OCI-LY3 (cell line): ENCODE data around the gene CILP2.

Source experiments
- EZH2phosphoT487 ChIP-seq: fragments of 200-600 bp; shearing (Covaris generic); IDR thresholded peaks from 2 replicates; pipeline ENCODE4 v1.6.1; 2018; ENCODE audit warnings: antibody characterized with exemption, mixed run types, low read depth
- TF ChIP-seq, protein P1 (sequence below): fragments of 200-600, 300-600 bp; sonication (generic); IDR thresholded peaks from 2 replicates; pipeline ENCODE4 v1.5.1; 2014; ENCODE audit warnings: antibody characterized with exemption, low read length, low read depth

DNA sequence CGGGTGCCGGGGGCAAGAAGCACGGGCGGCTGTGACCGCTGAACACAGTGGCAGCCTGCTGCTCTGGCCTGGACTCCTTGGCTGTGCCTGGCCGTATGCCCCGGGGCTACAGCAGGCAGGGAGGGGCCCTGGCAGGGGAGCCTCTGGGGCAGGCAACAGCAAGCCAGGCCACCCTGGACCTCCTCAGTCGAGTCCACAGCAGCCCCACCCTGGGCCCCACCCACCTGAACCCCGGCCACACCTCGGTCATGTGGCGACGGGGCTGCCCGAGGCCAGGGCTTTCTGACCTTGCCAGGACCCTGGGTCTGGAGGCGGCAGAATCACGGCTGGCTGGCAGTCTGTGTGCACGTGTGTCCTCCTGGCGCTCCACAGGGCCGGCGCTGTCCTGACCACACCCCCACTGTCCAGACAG lies 8.7 kb downstream of the CILP2 start:
- TF ChIP-seq, protein P1, sequence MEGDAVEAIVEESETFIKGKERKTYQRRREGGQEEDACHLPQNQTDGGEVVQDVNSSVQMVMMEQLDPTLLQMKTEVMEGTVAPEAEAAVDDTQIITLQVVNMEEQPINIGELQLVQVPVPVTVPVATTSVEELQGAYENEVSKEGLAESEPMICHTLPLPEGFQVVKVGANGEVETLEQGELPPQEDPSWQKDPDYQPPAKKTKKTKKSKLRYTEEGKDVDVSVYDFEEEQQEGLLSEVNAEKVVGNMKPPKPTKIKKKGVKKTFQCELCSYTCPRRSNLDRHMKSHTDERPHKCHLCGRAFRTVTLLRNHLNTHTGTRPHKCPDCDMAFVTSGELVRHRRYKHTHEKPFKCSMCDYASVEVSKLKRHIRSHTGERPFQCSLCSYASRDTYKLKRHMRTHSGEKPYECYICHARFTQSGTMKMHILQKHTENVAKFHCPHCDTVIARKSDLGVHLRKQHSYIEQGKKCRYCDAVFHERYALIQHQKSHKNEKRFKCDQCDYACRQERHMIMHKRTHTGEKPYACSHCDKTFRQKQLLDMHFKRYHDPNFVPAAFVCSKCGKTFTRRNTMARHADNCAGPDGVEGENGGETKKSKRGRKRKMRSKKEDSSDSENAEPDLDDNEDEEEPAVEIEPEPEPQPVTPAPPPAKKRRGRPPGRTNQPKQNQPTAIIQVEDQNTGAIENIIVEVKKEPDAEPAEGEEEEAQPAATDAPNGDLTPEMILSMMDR: no peak
- no peak for TF ChIP-seq EZH2phosphoT487
